Brain microvascular endothelial cell (primary cell): ENCODE data around the gene CDHR4.

Experiments
- DNase-seq: peaks from one replicate; pipeline ENCODE4 v3.0.0-alpha.2; 2020
- H3K27ac ChIP-seq: fragments of 250-450 bp; sonication (Bioruptor Pico); 2 replicates; pipeline ENCODE4 v1.5.1; 2020; ENCODE audit warnings: mild to moderate bottlenecking, moderate library complexity
- H3K27me3 ChIP-seq: fragments of 250-450 bp; sonication (Bioruptor Pico); replicated peaks from 2 replicates; pipeline ENCODE4 v1.5.1; 2020; ENCODE audit warnings: mild to moderate bottlenecking
- H3K36me3 ChIP-seq: fragments of 250-450 bp; sonication (Bioruptor Pico); replicated peaks from 2 replicates; pipeline ENCODE4 v1.5.1; 2020; ENCODE audit warnings: mild to moderate bottlenecking
- H3K4me3 ChIP-seq: 2 replicates; pipeline ENCODE4 v1.5.1; 2011; ENCODE audit warnings: low read depth, mild to moderate bottlenecking, control low read depth, low read length, moderate library complexity
- in situ Hi-C: cut with HindIII; loops from 2 replicates; pipeline ENCODE4 v1.10.0; 2017; ENCODE audit warnings: low sequenced_read_pairs, low pct_ligation_motif_present
- TF ChIP-seq, protein P1 (sequence below): IDR thresholded peaks from 2 replicates; pipeline ENCODE4 v1.5.1; 2011; ENCODE audit warnings: low read depth, mild to moderate bottlenecking, moderate library complexity, low read length, control low read depth, inconsistent platforms; ENCODE audit errors: missing control alignments

CDHR4 gene

GRCh38 chr3:49799105-49799504 is 568 bp downstream of the CDHR4 start:
- Histone ChIP-seq H3K36me3 (no peaks in the 10 kb centered on the region), H3K27me3 (no peaks in the 10 kb centered on the region), H3K4me3 (no peak overlapping the region), H3K27ac (no peak overlapping the region)
- TF ChIP-seq, protein P1, sequence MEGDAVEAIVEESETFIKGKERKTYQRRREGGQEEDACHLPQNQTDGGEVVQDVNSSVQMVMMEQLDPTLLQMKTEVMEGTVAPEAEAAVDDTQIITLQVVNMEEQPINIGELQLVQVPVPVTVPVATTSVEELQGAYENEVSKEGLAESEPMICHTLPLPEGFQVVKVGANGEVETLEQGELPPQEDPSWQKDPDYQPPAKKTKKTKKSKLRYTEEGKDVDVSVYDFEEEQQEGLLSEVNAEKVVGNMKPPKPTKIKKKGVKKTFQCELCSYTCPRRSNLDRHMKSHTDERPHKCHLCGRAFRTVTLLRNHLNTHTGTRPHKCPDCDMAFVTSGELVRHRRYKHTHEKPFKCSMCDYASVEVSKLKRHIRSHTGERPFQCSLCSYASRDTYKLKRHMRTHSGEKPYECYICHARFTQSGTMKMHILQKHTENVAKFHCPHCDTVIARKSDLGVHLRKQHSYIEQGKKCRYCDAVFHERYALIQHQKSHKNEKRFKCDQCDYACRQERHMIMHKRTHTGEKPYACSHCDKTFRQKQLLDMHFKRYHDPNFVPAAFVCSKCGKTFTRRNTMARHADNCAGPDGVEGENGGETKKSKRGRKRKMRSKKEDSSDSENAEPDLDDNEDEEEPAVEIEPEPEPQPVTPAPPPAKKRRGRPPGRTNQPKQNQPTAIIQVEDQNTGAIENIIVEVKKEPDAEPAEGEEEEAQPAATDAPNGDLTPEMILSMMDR, result no peak
- no peak for DNase-seq
- in situ Hi-C loops, result no loop called here

DNA sequence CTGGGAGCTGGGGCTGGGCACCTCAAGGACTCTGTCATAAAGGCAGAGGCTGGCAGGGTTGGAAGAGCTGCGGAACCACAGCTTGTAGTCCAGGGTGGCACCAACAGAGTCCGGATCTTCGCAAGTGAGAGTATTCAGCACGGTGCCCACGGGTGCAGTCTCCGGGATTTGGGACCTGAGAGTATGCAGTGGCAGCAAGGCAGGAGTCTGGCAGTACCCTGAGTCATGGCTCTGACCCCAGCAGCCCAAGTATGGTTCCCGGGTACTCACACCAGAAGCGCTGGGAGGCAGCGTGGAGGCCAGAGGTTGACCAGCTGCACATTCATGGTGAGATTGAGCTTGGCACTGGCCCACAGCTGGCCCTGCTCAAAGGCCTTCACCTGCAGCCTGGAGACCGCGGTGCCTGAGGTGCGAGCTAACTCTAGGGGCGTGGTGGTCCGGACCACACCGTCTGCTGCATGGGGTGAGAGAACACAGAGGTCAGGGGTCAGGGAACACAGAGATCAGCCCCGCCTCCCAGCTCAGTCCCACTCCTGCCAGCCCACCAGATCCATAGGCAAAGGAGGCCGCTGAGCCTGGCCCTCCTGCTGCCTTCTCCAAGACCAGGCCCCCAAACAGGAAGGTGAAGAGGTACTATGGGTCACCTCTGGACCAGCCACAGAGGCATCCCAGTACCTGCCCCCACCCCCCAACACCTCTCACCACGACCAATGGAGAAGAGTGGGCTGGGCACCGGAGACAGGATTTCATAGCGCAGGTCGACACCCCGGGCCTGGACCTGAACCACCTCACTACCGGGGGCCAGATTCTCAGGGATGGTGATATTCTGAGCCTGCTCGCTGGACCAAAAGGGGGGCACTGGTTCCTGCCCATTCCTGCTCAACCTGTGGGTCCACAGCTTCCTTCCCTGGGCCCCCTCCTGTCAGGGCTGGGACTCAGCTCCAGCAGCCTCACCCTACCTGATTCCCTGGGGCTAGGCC is 4.5 kb downstream of the CDHR4 start:
- H3K27me3 ChIP-seq, result no peaks in the 10 kb centered on the region
- TF ChIP-seq, protein P1, result no peak
- no peak overlapping the region for H3K4me3 ChIP-seq
- no peak overlapping the region for H3K27ac ChIP-seq
- no peak for DNase-seq
- no peaks in the 10 kb centered on the region for H3K36me3 ChIP-seq
- in situ Hi-C loops, result no loop called here

GRCh38 chr3:49794431-49794830 is 5.2 kb downstream of the CDHR4 start:
- in situ Hi-C loops, result no loop called here
- no peaks in the 10 kb centered on the region for H3K27me3 ChIP-seq
- TF ChIP-seq, protein P1, result no peak
- no peaks in the 10 kb centered on the region for H3K36me3 ChIP-seq
- DNase-seq, result no peak
- H3K4me3 ChIP-seq, result no peak overlapping the region
- no peak overlapping the region for H3K27ac ChIP-seq

DNA sequence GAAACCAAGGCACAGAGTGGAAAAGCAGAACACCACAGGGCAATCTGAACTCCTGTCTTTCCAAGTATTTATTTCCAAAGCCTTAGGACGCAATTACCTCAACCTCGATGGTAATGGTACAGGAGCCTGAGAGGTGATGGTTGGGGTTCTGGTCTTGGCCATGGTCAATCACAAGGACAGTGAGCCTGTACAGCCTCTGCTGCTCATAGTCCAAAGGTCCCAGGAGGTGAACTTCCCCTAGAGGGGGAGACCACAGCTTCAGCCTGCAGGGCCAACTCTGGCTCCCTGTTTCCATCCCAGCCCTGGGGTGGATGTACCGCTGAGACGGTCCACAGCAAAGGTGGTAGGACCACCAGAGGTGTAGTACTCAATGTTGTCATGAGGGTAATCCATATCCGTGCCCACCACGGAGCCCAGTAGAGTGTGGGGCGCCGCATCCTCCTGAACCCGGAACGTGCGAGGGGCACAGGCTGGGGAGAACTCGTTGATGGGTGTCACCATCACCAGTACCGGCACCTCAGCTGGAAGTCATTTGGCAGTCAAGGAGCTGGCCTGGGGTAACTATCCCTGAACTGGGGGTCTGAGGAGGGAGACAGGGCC is 6.1 kb downstream of the CDHR4 start:
- TF ChIP-seq, protein P1, result no peak
- H3K4me3 ChIP-seq, result no peak overlapping the region
- in situ Hi-C loops, result no loop called here
- H3K27me3 ChIP-seq, result no peaks in the 10 kb centered on the region
- no peak overlapping the region for H3K27ac ChIP-seq
- no peak for DNase-seq
- H3K36me3 ChIP-seq, result no peaks in the 10 kb centered on the region

GRCh38 chr3:49792371-49793150 is 7.1 kb downstream of the CDHR4 start:
- in situ Hi-C loops, result no loop called here
- Histone ChIP-seq H3K27me3 (no peaks in the 10 kb centered on the region), H3K27ac (no peak overlapping the region), H3K36me3 (no peaks in the 10 kb centered on the region), H3K4me3 (no peak overlapping the region)
- DNase-seq, result no peak
- TF ChIP-seq, protein P1, result no peak
